Endometrium (tissue), 2 donors: Measurements from ENCODE around the gene PARVG.

Experiments used
- FAIRE-seq: peaks from 2 replicates; lab custom pipeline; 2012; peaks lifted over from hg19 to GRCh38; lab: Jason Lieb, UNC
- donor health status: control.
- donor health status: control.

PARVG gene

DNA sequence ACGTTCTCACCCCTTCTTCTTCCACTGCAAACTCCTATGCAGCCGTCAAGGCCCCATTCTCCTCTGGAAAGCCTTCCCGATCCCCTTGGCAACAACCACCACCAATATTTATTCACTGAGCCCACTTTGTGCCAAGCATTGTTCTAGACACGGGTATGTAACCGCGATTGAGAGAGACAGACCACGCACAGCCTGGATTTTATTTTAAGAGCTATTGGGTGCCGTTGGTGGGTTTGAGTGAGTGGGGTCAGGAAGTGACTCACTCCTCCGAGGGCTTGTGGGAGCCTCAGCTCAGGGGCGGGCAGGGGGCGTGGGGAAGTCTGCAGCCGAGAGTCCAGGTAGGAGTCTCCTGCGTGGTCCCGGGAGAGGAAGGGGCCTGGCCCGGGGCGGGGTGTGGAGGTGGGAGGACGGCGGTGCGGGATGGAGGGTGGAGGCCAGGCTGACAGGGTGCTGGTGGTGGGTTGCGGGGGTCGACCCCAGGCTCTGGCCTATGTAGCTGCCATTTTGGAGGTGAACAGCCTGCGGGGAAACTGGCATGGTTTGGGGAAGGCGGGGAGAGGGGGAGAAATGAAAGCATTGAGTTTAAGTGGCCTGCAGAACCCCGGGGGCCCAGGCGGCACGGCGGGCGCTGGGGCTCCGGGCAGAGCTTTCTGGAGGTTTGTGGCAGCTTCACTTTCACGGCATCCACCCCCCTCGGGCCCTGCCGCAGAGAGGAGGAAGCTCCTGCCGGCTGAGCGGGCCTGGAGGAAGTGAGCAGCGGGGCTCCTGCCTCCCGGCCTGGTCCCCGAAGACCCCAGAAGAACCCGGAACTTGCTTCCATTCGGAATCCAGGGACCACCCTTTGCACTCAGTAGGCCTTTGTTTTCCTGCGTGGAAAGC is 547 bp downstream of the PARVG start:
- no peak for FAIRE-seq

DNA sequence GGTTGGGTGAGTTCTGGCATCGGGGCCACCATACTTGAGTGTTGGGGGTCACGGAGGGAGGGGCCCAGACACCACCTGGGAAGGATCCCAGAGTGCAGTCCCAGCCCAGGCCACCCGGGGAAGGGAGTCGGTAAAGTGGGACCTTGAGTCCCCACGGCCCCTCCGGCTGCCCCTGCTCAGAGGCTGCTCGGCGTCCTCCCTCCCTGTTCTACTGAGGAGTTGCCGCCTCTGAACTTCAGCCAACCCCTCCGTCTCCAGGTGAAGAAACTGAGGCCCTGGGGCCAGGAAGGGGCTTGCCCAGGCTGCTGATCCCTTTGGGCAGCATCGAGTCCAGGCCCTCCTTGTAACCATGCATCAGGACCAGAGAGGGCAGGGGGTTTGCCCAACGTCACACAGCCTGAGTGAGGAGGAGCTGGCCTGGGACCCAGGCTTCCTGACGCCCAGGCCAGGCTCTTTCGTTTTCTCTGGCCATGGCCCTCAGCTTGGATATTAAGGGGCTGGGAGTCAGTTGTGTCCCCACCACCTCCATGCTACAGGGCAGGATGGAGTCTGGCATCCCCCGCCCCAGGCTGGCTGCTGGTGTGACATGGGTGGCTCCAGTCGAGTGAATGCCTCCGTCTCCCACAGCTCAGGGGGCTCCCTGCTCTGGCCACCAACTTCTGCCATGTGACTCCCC is 1.3 kb downstream of the PARVG start:
- no peak for FAIRE-seq

DNA sequence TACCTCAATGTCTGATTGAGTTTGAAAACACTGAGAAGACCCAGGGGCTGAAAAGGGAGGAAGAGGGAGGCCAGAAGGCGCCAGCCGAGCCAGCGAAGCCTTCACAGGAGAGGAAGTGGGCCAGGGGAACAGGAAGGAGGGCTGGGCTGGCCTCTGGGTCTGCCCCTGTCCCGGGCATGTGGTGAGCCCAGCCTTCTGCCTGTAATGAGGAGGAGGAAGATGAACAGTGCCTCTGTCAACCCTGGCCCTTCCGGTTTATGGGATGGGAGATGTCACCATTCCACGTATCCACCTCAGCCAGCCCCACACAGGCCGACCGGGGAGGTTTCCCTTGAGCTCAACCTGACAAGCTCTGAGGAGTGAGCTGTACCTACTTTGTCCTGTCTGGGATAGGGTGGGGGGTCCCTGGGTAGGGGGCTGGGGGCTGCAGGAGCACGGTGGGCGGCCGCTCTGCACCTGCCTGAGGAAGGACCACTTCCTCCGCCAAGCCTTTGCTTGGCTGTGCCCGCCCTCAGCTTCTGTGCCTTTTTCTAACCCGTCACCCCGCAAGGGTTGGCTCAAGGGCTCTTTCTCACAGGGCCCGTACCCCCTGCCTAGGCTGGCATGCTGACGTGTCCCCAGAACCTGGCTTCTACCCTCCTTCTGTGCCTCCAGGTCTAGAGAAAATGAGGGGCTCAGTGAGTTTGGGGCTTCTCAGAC is 2.0 kb downstream of the PARVG start:
- no peak for FAIRE-seq

DNA sequence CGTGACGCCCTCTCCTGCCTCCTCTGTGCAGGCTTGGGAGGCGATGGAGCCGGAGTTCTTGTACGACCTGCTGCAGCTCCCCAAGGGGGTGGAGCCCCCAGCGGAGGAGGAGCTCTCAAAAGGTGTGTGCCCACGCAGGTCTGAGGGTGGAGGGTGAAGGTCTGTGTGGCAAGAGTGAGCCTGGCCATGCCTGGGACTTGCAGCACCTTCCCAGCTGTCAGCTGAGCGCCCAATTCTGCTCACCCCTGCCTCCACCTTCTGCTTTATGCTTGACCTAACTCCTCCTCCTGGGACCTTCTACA is 2.5 kb downstream of the PARVG start:
- no peak for FAIRE-seq

DNA sequence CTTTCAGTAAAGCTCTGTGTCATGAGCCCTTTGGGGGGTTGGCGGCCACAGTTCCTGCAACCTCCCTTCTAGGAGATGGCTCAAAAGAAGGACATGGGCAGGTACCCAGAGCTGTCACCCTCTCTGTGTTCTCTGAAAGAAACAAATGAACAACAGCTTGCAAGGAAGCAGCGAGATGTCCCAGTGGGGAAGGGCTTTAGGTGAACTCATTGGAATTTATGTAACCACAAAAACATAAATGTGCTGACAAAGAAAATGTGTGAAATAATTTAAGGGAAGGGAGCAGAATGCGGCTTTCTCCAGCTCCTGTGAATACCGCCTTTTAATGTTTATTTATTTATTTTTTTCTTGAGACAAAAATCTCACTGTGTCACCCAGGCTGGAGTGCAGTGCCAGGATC is 3.3 kb downstream of the PARVG start:
- no peak for FAIRE-seq

DNA sequence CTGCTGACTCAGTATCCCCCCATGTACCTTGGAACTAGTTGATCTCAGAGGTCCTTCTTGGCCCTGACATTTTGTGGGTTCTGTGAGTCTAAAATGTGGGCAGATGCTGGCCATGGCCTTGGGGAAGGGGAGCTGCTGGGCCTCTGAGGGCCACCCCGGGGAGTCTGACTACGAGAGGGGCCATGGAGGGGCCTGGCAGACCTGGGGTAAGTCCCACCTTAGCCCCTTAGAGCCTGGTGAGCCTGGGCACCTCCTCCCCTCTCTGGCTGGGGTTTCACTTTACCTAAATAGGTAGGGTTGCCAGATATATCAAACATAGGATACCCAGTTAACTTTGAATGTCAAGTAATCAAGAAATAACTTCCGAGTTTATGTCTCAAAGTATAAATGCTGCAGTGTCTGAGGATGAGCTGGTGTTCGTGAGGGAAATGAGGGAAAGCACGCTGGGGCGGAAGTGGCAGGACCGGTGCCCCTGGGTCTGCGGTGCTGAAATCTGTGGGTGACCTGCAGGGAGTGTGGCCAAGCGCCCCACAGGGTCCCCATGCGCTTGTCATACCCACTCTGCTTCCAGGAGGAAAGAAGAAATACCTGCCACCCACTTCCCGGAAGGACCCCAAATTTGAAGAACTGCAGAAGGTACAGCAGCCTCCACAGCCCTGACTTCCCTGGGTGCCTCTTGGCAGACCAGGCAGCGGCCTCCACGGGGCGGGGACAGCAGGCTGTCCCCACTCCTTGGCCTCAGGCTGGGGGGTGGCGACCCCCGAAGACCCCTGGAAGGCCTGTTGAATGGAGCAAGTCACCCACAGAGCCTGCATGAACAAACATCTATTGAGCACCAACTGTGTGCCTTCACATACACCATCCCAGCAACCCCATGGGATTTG is 4.8 kb downstream of the PARVG start:
- FAIRE-seq = no peak

DNA sequence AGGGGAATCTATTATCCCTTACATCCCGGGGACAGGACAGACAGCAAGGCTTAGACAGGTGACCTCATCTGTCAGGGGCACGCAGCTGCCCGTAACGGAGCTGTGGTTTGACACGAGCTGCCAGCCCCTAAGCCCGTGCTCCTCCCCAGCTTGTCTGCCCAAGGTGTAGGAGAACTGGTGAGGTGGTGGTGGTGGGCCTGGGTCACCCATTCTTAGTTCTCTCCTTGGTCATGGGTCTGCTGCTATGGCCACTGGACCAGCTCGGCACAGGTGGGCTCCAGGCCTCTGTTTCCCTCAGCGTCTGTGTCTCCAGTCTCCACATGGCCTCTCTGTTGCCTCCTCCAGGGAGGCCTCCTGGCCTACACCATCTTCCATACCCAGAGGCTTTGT is 5.4 kb downstream of the PARVG start:
- no peak for FAIRE-seq

DNA sequence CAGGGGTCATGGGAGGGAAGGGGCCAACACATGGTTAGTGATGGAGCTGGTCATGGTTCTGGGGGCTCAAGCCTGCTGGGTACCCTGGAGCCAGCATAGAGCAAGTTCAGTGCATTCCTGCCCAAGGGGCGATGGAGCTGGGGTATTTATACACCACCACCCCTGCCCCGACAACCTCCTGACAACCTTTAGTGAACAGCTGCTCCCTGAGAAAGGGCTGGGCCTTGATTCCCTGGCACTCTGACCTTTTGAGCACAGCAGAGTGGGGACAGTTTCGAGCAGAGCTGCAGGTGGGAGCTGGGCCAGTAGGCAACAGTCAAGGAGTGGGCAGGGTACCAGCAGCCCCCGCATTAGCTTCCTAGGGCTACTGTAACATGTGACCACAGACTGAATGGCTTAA is 6.0 kb downstream of the PARVG start:
- FAIRE-seq = no peak

DNA sequence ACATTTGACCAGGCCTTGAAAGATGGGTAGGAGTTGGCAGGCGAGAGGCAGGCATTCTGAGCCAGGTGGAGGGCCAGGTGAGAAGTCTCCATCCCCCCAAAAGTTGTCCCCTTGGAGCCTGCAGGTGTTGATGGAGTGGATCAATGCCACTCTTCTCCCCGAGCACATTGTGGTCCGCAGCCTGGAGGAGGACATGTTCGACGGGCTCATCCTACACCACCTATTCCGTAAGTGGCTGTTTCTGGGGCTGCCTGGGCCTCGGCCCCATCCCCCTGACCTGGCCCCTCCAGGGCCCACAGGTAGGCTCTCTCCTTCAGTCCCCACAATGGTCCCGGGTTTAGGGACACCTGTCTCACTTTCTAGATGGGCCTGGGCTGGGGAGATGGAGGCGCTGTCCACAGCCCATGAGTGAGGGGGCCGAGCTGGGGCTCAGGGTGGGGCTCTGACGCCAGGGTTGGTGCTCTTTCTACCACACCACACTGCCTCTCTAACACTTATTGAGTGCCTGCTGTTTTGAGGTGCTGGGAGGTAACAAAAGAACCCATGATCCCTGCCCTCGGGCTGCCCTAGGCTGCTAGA is 7.0 kb downstream of the PARVG start:
- FAIRE-seq = no peak

DNA sequence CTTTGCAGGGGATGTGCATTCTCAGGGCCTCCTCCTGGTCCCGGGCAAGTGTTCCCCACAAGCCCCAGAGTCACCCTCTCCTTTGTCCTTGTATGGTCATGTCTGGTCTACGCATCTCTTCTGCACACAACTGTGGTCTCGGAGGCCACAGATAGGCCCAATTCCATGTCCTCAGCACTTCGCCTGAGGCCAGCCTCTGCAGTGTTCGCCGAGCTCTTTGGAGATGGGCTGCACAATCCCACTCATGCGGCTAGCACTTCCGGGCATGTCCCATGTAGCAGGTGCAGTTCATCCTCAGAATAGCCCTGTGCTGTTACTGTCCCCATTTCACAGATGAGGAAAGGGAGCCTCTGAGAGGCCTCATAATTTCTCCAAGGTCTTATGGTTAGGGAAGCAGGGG is 7.6 kb downstream of the PARVG start:
- no peak for FAIRE-seq

DNA sequence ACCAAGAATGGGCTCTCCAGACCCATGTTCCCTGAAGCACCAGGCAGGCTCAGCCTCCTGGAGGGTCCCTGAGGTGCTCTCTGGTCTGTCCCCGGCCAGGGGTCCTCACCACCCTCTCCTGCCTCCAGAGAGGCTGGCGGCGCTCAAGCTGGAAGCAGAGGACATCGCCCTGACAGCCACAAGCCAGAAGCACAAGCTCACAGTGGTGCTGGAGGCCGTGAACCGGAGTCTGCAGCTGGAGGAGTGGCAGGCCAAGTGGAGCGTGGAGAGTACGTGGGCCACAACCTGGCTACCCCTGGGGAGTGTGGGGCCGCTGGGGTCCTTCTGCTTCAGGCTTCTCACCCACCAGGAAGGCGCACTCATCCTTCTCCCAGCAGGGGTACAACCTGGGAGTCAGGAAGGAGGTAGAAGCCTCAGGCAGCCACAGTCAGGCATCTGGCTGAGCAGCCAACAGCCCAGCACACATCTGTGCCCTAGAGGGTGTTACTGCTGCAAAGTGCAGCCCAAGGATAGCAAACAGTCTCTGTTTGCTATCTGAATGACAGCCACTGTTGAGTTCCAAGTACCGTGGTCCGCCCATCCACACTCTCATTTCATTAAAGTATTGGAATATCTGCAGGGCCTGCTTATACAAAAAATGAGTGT is 8.4 kb downstream of the PARVG start:
- no peak for FAIRE-seq

DNA sequence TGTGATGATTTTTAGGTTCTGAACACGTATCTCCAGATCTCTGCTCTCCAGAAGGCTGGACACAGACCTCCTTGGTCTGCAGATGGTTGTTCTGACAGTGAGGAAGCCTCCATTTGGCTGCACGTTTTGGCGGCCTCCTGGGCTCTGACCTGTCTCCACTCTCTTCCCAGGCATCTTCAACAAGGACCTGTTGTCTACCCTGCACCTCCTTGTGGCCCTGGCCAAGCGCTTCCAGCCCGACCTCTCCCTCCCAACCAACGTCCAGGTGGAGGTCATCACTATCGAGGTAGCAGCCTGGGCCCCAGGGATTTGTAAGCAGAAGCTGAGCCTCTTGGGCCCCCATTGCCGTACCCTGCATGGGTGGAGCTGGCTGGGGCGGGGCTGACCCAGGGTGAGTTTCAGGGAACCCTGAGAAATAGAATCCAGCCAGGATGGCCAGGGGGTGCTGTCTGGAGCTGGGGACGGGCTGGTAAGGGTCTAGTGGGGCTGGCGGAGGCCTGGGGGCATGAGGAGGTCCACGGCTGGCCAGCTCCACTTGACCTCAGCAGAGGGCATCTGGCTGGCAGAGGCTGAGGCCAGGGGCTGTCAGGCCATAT is 9.8 kb downstream of the PARVG start:
- no peak for FAIRE-seq

DNA sequence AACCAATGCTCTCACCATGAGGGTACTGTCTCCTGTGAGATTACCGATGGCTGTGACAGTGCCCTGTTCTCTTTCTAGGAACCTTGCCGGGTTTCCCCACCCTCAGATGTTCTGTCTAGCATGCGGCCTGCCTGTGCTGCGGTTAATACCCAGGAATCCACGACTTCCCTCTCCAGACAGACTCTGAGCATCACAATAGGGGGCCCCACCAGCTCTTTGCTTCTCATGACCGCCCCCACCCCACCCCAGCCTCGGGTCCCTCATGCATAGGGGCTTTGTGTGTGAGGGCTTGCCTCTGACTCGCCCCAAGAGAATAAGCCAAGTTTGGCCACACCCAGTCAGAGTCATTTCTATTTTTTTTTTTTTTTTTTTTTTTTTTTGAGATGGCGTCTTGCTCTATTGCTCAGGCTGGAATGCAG is 10.3 kb downstream of the PARVG start:
- FAIRE-seq = no peak

DNA sequence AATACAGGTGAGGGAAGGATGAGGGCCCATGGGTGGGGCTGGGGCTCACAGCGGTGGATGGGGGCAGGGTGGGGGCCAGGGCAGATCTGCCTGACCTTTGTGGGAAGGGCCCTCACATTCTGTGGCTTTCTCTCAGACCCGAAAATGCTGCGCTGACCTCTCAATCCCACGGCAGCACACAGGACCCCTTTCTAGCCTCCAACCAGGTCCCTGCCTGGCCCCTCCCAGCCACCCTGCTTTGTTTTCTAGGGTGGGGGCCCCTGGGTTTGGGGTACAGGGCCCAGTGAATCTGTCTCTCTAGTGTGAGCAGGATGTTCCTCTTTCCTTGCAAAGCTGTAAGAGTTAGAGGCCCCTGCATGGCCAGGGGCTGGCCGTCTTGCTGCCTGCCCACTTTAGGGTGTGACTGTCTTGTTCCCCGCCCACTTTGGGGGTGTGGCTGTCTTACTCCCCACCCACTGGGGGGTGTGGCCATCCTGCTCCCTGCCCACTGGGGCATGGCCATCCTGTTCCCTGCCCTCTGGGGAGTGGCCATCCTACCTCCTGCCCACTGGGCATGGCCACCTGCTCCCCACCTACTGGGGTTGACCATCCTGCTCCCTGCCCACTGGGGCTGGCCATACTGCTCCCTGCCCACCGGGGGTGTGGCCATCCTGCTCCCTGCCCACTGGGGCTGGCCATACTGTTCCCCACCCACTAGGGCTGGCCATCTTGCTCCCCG is 11.5 kb downstream of the PARVG start:
- FAIRE-seq = no peak

DNA sequence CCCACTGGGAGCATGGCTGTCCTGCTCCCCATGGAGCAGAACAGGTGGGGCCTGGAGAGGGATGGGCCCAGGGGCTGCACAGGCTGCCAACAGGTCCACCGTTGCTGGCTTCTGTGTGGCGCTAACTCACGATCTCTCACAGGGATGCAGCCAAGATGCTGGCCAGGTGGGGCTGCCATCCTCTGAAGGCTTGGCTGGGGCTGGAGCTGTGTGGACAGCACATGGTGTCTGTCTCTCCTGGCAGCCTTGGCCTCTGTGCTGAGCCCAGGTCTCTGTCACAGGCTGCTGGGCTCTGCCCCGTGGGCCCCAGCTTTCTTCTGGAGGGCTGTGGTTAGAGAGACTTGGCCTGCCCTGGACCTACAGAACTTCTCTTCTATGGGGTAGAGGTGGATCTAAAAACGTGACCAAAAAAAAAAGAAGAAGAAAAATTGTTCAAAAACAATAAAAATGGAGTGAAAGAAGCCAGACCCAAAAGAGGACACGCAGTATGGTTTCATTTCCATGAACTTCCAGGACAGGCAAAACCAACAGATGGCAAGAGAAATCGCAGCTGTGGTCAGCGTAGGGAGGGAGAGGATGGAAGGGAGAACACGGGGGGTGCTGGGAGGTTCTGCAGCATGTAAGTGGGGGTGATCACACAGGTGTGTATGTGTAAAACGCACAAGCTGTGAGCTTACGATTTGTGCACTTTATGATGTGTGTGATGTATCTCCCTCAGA is 12.2 kb downstream of the PARVG start:
- no peak for FAIRE-seq

DNA sequence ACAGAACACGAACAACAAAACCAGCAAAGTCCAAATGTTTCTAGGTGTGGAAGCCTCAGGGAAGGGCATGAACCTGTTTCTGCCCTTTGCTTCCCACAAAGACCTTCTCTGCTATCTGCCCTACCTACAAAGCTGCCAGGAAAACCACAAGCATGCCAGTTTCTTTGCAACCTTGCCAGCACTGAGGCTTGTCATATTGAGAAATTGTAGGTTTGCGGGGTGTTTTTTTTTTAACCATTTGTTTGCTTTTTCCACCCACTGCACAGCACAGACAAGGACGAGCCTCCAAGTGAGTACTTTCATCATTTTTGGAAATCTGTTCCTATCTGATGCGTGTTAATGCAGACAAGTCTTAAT is 12.8 kb downstream of the PARVG start:
- FAIRE-seq = no peak

DNA sequence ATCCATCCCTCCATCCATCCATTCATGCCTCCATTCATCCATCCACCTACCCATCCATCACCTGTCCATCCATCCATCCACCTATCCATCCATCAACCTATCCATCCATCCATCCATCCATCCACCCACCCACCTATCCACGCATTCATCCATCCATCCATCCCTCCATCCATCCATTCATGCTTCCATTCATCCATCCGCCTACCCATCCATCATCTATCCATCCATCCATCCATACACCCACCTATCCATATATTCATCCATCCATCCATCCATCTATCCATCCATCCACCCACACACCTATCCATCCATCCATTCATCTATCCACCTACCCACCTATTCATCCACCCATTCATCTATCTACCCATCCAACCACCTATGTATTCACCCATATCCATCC is 13.8 kb downstream of the PARVG start:
- no peak for FAIRE-seq

DNA sequence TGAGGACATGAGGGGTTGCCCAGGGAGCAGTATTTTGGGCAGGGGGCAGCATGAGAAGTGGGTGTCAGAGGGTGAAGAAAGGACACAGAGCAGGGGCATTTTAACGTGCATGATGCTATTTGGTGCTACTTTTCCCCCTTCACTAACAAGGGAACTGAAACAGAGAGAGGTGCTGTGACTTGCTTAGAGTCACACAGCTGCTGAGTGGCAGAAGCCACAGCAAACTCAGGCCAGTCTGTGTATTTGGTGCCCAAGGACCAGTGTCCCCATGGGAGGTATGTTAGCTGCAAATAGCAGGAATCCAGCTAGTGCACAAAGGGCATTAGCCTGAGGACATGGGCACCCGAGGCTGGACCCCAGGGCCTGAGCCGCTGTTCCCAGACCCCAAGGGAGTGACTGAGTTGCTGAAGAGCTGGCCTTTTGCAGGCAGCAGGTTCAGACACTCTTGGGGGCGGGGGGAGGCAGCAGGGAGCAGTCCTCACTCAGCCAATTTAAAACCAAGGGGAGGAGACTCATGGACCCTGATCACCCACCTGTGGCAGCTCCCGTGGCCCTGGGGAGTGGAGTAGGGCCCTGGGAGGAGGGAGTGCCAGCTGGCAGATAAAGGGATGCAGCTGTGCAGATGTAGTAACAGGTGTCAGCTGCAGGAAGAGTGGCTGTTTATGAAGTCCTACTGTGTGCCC is 14.6 kb downstream of the PARVG start:
- no peak for FAIRE-seq

DNA sequence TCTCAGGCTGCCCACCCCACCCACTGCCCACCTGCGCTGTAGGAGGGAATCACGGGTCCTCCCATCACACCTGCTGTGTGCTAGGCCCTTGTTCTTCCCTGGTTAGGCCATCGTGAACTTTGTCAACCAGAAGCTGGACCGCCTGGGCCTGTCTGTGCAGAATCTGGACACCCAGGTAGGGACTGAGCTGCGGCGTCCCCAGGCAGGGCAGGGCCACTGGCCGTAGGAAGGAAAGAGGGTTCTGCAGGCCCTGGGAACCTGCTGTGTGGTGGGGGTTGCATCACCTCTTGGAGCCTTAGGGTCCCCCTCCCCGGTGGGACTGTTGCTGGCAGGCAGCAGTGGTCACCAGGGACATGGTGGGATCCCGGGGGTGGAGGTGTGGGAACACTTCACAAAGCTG is 15.5 kb downstream of the PARVG start:
- FAIRE-seq = no peak
